GM19193 (cell line): ENCODE data around the gene PAX3.

ENCODE experiments used
- POLR2A ChIP-seq: IDR thresholded peaks from 4 replicates; pipeline ENCODE4 v1.6.1; 2011; ENCODE audit not compliant: insufficient read depth, insufficient read length; ENCODE audit errors: extremely low read depth

The PAX3 gene

GRCh38 chr2:222179592-222179991 lies 119.2 kb downstream of the PAX3 start:
- no peak for TF ChIP-seq POLR2A

- no peak for TF ChIP-seq POLR2A
These were observed 120.3 kb downstream of the PAX3 start for GRCh38 chr2:222178450-222178849.

- TF ChIP-seq POLR2A: no peak
These were observed 121.9 kb downstream of the PAX3 start for GRCh38 chr2:222176890-222177289.

GRCh38 chr2:222174450-222174849 lies 124.3 kb downstream of the PAX3 start:
- no peak for TF ChIP-seq POLR2A

GRCh38 chr2:222169346-222169745 lies 129.5 kb downstream of the PAX3 start:
- no peak for TF ChIP-seq POLR2A

- TF ChIP-seq POLR2A: no peak
These were observed 131.0 kb downstream of the PAX3 start for GRCh38 chr2:222167762-222168161.

GRCh38 chr2:222160944-222161343 lies 137.9 kb downstream of the PAX3 start:
- TF ChIP-seq POLR2A: no peak

- TF ChIP-seq POLR2A: no peak
These were observed 138.7 kb downstream of the PAX3 start for GRCh38 chr2:222160125-222160524.

GRCh38 chr2:222159221-222159620 lies 139.6 kb downstream of the PAX3 start:
- no peak for TF ChIP-seq POLR2A
